GM10266 (cell line): ENCODE results near the gene SYNPO.

Experiments
- DNase-seq: peaks from one replicate; pipeline ENCODE4 v3.0.0; 2012; ENCODE audit errors: extremely low spot score
- TF ChIP-seq, protein P1 (sequence below): IDR thresholded peaks from 2 replicates; pipeline ENCODE4 v1.5.1; 2012; ENCODE audit warnings: mild to moderate bottlenecking, low read depth; ENCODE audit not compliant: control insufficient read depth, insufficient read depth; ENCODE audit errors: missing control alignments

SYNPO gene

DNA sequence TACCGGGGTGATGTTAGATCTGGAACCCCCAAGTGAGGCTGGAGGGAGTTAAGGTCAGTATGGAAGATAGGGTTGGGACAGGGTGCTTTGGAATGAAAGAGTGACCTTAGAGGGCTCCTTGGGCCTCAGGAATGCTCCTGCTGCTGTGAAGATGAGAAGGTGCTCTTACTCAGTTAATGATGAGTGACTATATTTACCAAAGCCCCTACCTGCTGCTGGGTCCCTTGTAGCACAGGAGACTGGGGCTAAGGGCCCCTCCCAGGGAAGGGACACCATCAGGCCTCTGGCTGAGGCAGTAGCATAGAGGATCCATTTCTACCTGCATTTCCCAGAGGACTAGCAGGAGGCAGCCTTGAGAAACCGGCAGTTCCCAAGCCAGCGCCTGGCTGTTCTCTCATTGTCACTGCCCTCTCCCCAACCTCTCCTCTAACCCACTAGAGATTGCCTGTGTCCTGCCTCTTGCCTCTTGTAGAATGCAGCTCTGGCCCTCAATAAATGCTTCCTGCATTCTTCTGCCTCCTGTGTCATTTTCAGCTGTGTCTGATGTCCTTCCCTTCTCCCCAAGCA is 18.3 kb downstream of the SYNPO start:
- DNase-seq = no peak
- TF ChIP-seq, protein P1, sequence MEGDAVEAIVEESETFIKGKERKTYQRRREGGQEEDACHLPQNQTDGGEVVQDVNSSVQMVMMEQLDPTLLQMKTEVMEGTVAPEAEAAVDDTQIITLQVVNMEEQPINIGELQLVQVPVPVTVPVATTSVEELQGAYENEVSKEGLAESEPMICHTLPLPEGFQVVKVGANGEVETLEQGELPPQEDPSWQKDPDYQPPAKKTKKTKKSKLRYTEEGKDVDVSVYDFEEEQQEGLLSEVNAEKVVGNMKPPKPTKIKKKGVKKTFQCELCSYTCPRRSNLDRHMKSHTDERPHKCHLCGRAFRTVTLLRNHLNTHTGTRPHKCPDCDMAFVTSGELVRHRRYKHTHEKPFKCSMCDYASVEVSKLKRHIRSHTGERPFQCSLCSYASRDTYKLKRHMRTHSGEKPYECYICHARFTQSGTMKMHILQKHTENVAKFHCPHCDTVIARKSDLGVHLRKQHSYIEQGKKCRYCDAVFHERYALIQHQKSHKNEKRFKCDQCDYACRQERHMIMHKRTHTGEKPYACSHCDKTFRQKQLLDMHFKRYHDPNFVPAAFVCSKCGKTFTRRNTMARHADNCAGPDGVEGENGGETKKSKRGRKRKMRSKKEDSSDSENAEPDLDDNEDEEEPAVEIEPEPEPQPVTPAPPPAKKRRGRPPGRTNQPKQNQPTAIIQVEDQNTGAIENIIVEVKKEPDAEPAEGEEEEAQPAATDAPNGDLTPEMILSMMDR = no peak

DNA sequence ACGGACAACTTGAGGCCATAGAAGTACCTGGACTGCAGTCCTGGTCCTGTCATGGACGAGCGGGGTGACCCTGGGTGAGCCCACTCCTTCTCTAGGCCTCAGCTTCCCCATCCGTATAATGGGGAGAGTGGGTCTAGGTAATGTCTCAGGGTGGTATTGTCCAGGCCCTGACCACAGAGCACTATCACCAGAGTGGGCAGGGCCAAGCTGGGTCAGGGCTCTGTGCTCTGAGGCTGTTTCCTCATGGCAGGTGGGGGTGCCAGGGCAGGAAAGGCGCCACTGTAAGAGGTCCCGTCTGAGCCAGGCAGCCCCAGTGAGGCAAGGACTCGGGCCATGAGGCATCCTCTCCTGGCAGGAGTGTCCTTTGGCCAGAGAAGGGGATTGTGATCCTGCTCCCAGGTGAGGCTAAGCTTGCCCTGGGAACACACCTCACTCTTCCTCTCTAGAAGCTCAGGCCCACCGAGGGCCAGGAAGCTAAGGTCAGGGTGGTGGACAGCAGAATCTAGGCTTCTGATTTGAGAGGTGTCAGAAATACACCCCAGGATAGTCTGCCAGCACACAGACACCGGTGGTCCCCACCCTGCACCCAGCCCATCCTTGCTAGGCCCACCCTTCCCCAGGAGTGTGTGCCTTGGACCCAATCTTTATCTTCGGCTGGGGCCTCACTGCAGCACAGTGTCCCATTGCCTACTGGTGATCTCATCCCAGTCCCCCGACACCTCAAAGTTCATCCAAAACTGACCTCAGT is 19.1 kb downstream of the SYNPO start:
- TF ChIP-seq, protein P1 = no peak
- DNase-seq = no peak

DNA sequence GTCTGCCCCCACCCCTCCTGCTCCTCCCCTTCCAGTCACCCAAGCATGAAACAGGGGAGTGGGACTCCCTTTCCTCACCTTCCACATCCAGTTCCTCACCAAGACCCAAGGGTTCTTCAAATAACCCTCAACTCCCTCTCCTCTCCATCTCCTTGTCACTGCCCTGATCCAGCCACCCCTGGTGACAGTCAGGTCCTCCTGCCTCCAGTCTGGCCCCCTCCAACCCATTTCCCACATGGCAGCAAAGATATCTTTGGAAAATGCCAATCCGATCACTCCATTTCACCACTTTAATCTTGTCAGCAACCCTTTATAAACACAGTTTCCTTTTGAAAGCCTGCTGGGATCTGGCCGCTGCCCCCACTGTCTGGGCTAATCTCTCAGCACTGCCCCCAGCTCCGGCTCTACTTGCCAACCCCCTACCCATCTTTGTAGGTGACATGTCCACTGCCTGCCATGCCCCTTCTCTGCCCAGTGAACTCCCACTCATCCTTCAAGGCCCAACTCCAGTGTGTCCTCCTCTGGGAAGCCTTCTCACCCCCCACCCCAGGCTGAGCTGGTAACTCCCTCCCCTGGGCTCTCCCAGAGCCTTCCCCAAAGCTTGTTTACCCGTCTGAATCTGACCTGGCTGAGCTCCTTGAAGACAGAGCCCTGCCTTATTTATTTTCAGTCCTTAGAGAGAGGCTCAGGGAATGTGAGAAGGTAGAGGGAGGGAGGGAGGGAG is 19.8 kb downstream of the SYNPO start:
- TF ChIP-seq, protein P1 = no peak
- no peak for DNase-seq

DNA sequence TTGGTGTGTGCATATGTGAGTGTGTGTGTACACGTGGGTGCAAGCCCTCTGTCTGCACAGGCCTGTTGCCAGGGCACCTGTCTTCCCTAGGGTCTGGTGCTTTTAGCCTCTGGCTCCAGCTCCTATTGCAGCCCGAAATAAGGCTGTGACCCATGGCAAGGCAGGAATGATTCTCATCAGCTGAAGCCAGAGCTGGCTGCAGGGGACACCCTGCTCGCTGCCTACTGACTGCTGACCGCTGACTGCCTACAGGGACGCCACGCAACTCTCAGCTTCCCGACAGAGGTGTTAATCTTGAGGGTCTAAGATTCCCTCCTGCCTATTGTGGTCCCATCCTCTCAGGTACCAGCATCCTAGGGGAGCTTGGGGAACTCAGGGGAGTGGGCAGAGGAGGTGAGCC is 20.6 kb downstream of the SYNPO start, which contains the start of gene MYOZ3:
Gene MYOZ3 (plus strand): TSS at position 166 of the 400 bp plus-strand sequence. CDS start 1,691 bp downstream, outside the sequence.
- DNase-seq = no peak
- TF ChIP-seq, protein P1 = no peak

DNA sequence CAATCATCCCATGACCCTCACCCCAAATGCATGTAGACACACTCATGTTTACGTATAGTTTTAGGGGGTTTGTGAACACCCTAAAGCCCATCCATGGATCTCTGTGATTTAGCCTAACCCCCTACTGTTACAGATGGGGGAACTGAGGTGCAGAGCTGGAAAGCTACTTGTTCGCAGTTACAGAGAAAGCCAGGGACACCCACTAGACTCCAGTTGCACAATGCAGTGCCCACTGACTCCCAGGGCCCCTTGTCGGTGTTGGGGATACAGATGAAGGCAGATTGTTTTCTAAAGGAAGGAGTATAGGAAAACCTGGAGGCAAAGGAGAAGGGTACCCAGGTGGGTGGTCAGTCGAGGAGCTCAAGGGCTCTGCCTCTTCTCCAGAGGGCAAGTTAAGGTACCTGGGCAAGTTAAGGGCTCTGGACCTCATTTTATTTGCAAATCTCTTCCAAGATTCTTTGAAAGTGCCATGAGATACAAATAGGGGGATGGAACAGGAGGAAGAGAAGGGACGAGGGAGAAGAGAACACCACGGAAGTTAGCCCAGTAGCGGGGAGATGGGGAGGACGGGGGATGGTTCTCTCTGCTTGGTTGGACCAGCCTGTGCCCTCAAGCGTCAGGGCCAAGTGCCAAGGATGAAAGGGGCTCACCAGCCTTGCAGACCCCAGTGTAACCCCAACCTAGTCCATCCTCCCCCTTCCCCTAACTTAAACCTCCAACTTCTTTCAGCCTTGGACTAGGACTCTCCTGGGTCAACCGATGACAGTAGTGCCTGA is 21.5 kb downstream of the SYNPO start:
- TF ChIP-seq, protein P1 = no peak

DNA sequence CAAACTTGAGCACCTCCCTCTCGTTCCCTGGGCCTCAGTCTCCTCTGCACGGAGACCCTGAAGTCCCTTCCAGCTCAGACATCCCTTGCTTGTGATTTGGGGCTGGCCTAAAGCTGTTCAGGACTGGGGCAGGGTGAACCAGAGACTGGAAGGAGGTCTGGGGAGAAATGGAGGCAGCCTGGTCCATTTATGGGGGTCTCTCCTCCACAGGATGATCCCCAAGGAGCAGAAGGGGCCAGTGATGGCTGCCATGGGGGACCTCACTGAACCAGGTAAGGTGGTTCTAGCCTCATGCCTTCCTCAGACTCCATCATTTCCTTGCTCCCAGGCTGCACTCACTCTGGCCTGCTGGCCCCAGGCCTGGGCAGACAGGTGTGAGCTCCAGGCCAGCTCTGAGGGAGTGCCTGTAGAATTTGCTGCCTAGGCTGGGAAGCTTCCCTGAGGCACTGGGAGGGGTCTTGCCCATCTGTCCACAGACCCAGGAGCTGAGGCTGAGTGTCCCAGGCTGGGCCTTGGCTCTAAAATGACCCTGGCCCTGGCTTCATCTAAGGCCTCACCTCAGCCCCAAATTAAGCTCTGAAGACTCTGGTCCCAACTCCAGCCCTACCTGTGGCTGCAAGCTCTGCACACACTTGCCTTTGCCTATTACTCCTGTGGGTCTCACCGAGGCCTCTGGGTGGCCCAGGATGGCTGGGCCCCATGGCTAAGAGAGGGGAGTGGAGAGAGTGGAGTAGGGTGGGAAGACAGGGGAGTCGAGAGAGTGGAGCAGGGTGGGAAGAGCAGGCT is 22.5 kb downstream of the SYNPO start:
- TF ChIP-seq, protein P1 = no peak
- no peak for DNase-seq

More for the DNA sequence above, 21.5 kb downstream of the SYNPO start:
- DNase-seq = no peak
